ENCODE measurements around the gene RNASET2.

RNASET2 gene

DNA sequence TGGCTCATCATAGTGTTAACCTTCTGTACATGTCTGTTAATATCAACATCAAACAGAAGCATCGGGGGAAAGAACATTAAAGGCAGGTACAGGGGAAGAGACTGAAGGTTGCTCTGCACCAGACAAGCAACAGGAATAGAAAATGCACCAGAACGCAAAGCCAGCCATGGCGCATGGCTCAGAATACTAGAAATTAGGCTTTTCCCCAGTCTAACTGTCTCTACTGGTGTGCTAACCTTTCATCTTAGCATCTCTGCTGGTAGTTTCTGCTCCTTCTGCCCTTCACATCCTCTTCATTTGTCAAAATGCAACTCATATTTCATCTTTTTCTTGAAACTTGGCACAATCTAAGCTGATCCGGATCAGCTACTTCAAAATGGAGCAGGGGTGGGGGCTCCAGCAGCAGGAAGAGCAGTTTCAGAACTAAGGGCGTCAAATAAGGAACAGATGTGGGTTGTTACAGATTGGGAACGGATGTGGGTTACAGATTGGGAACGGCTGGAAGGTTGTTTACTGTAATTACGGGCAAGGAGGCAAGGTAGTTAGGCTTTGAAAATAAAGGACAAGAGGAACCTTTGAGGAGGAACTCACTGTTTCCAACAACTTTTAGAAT is 13.1 kb upstream of the RNASET2 start:
- DNase-seq (ENCODE audit: low read depth) = no peak
- no peak overlapping the region for H3K4me3 ChIP-seq (ENCODE audit: low read length)
- TF ChIP-seq, protein P1, sequence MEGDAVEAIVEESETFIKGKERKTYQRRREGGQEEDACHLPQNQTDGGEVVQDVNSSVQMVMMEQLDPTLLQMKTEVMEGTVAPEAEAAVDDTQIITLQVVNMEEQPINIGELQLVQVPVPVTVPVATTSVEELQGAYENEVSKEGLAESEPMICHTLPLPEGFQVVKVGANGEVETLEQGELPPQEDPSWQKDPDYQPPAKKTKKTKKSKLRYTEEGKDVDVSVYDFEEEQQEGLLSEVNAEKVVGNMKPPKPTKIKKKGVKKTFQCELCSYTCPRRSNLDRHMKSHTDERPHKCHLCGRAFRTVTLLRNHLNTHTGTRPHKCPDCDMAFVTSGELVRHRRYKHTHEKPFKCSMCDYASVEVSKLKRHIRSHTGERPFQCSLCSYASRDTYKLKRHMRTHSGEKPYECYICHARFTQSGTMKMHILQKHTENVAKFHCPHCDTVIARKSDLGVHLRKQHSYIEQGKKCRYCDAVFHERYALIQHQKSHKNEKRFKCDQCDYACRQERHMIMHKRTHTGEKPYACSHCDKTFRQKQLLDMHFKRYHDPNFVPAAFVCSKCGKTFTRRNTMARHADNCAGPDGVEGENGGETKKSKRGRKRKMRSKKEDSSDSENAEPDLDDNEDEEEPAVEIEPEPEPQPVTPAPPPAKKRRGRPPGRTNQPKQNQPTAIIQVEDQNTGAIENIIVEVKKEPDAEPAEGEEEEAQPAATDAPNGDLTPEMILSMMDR (IDR thresholded peaks at IDR 0.05; ENCODE audit: insufficient read depth, low read depth, low read length, missing control alignments) = no peak

DNA sequence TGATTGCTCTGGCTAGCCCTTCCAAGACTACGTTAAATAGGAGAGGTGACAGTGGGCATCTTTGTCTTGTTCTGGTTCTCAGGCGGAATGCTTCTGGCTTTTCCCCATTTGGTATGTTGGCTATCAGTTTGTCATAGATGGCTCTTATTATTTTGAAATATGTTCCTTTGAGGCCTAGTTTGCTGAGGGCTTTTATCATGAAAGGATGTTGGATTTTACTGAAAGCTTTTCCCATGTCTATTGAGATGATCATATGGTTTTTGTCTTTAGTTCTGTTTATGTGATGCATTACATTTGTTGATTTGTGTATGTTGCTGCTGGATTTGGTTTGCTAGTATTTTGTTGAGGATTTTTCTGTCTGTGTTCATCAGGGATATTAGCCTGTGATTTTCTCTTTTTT is 9.9 kb upstream of the RNASET2 start:
- no peak overlapping the region for H3K4me3 ChIP-seq (ENCODE audit: low read length)
- TF ChIP-seq, protein P1 (IDR thresholded peaks at IDR 0.05; ENCODE audit: insufficient read depth, low read depth, low read length, missing control alignments) = no peak
- no peak for DNase-seq (ENCODE audit: low read depth)

DNA sequence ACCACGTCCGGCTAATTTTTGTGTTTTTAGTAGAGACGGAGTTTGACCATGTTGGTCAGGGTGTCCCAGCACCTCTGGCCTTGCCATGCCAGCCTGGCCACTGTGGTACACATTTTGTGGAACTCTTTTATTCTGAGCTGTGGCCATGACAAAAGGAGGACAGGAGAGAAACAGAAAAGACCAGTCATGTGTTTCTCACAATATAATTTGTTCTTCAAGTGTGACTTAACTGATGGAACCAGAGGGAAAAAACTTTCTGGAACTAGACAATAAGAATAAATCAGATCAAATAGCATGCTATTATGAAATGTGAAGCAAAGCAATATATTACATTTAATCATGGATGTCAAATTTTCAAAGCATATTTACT is 4.2 kb upstream of the RNASET2 start:
- TF ChIP-seq, protein P1 (IDR thresholded peaks at IDR 0.05; ENCODE audit: insufficient read depth, low read depth, low read length, missing control alignments) = no peak
- H3K4me3 ChIP-seq (ENCODE audit: low read length) = no peak overlapping the region
- DNase-seq (ENCODE audit: low read depth) = no peak

DNA sequence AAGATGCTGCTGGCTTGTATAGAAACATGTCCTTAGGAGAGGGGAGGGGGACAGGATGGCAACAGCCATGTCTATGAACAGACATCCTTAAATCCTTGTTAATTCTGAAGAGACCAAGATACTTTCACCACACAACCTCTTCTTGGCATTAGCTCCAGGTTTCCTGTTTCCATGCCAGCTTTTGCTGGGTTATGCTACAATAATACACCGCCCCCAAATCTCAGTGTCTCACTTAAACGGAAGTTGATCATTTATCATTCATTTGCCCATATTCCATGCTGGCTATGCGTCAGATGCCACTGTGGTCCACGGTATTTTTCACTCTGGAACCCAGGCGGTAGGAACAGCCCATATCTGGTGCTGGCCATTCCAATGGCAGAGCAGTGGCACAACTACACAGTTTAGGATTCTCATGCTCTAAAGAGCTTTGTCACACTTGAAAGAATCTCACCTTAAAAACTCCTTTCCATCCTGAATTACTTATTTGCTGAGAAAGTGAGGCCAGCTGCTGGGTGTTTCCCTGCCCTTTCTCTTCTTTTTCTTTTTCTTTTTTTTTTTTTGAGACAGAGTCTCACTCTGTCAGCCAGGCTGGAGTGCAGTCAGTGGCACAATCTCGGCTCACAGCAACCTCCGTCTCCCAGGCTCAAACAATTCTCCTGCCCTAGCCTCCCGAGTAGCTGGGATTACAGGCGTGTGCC is 3.7 kb upstream of the RNASET2 start:
- DNase-seq (ENCODE audit: low read depth) = no peak
- TF ChIP-seq, protein P1 (IDR thresholded peaks at IDR 0.05; ENCODE audit: insufficient read depth, low read depth, low read length, missing control alignments) = no peak
- no peak overlapping the region for H3K4me3 ChIP-seq (ENCODE audit: low read length)

DNA sequence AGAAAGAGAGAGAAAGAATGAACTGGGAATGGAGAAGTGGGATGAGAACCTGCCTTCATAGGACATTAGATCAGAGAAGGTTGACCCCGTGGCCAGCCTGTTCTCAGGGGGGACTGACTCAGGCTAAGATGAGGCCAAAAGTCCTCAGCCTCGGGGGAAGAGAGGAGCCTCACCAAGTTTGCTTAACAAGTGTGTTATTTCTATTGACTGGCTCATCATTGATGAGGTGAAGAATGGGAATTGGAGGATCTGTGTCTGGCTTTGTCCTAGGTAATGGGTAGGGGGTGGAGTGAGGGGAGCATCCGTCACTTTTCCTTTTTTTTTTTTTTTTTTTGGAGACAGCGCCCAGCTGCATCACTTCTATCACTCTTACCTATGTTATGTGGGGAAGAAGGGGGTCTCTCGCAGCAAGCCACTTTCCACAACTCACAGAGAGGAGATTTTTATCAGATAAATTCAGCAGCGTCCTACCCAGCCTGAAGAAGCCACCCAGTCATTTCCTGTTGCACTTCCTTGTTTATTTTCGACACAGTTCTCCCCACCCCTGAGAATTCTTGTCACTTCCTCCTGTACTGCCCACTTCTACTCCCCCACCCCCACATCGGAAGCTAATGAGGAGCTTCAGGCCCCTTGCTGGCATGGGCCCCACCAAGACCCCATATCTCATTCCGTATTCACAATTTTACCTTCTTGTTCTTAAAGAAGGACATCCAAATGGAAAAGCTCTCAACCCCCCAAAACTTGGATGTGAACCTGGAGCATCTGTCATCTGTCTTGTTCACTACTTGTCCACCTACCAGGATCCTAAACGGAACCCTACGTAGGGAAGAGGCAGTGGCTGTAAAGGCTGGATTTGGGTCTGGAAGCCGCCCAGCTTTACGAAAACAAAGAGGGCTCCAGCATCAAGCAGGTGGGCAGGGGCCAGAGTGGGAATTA is 2.8 kb upstream of the RNASET2 start:
- DNase-seq (ENCODE audit: low read depth) = no peak
- H3K4me3 ChIP-seq (ENCODE audit: low read length) = no peak overlapping the region
- TF ChIP-seq, protein P1 (IDR thresholded peaks at IDR 0.05; ENCODE audit: insufficient read depth, low read depth, low read length, missing control alignments) = no peak

DNA sequence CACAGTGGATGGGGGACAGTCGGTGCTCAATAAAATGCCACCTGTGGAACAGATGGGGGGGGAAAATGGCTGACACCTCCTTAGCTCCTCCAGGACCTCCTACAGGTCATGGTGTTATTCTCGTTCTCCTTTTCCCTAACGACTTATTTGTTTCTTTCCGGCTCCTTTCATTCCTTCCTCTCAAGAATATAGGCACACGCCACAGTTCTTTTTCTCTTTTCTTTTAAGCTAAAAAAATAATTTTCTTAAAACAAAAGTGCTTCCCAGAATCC is 1.4 kb upstream of the RNASET2 start:
- no peak for DNase-seq (ENCODE audit: low read depth)
- no peak overlapping the region for H3K4me3 ChIP-seq (ENCODE audit: low read length)
- TF ChIP-seq, protein P1 (IDR thresholded peaks at IDR 0.05; ENCODE audit: insufficient read depth, low read depth, low read length, missing control alignments) = no peak

Data from epithelial cell of esophagus (primary cell).